ENCODE results near the gene PPP3R1. TPM values are rescaled to one million over a fixed set of nuclear protein-coding genes. Genes with fewer than 3 reads are reported as not detected.

The PPP3R1 gene
- total RNA-seq, 3 donors from 2014 or later (not counting 1 experiment from before 2014, with no cell fraction given): 77.8 to 86.2 (median 79.9) TPM

DNA sequence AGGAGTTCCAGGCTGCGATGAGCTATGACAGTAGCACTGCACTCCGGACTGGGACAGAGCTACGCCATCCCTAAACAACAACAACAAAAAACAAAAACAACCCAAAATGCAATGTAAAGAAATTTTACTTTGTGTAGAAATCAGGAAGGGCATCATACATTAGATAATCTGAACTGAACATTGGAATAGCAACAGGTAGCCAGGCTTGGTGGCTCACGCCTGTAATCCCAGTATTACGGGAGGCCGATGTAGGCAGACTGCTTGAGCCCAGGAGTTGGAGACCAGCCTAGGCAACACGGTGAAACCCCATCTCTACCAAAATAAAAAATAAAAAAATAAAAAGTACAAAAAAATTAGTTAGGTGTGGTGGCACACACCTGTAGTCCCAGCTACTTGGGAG is 96.7 kb downstream of the PPP3R1 start:
- H3K4me1 Mint-ChIP-seq: peaks cover 34 to 37% of the 10 kb centered on the region in 2 donors
- no peak overlapping the region for H3K27ac ChIP-seq (ENCODE audit: low read length)
- H3K36me3 ChIP-seq (ENCODE audit: control insufficient read depth, insufficient read depth, low read length): peaks cover 5% of the 10 kb centered on the region
- intact Hi-C loops (cut with micrococcal nuclease): no loop called here
- no peak overlapping the region for H3K4me3 ChIP-seq (ENCODE audit: low read length)
- no peaks in the 10 kb centered on the region for H3K9me3 ChIP-seq (ENCODE audit: control insufficient read depth, insufficient read depth, low read length)
- ATAC-seq (no peak), DNase-seq (no peak)
- H3K36me3 Mint-ChIP-seq: no peaks in the 10 kb centered on the region
- no peaks in the 10 kb centered on the region for H3K27me3 ChIP-seq (ENCODE audit: control insufficient read depth, insufficient read depth, low read length)
- no peaks in the 10 kb centered on the region for H3K27me3 Mint-ChIP-seq (ENCODE audit: low read depth in 2 of 2)
- peak overlapping the region; percentile 55 for H3K4me3 Mint-ChIP-seq
- H3K4me1 ChIP-seq (ENCODE audit: control insufficient read depth, insufficient read depth, low read length): peaks cover 8% of the 10 kb centered on the region
- WGBS (ENCODE audit: insufficient coverage): 96% methylated on average over 3 of the region's 7 CpGs
- no peak overlapping the region for H3K27ac Mint-ChIP-seq
- TF ChIP-seq, protein P1, sequence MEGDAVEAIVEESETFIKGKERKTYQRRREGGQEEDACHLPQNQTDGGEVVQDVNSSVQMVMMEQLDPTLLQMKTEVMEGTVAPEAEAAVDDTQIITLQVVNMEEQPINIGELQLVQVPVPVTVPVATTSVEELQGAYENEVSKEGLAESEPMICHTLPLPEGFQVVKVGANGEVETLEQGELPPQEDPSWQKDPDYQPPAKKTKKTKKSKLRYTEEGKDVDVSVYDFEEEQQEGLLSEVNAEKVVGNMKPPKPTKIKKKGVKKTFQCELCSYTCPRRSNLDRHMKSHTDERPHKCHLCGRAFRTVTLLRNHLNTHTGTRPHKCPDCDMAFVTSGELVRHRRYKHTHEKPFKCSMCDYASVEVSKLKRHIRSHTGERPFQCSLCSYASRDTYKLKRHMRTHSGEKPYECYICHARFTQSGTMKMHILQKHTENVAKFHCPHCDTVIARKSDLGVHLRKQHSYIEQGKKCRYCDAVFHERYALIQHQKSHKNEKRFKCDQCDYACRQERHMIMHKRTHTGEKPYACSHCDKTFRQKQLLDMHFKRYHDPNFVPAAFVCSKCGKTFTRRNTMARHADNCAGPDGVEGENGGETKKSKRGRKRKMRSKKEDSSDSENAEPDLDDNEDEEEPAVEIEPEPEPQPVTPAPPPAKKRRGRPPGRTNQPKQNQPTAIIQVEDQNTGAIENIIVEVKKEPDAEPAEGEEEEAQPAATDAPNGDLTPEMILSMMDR (IDR thresholded peaks at IDR 0.05): no peak
- no peaks in the 10 kb centered on the region for H3K9me3 Mint-ChIP-seq

DNA sequence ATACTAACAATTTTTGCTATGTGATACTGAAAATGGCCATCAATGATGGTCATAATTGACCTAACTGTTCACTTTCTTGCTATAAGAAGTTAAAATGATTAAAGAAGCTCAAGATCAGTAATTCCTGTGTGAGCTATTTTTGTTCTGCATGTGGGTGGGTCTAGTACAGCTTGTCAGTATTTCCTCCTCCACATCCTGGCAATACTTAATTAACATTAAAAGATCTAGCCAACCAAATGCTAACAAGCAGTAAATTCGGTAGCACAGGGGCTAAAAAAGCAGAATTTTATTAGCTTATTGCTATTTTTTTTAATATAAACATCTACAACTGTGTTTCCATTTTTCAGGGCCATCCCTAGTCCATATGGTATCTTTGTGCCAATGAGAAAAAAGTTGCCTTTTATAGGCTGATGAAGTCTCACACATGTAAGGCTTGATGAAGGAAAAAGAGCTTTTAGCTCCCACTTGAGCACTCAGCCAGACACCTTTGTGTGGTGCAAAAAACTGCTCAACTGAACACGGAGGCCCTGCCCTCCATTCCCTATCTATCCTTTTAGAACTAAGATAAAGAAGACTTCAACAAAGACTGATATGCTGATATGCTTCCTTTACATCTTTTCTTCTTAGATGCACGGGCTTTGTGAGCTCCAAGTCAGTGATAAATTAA is 99.5 kb downstream of the PPP3R1 start:
- Mint-ChIP-seq H3K27ac (no peak overlapping the region), H3K27me3 (ENCODE audit: low read depth in 2 of 2) (no peaks in the 10 kb centered on the region), H3K4me1 (peaks cover 25 to 27% of the 10 kb centered on the region in 2 donors), H3K36me3 (no peaks in the 10 kb centered on the region), H3K4me3 (no peak overlapping the region), H3K9me3 (no peaks in the 10 kb centered on the region)
- ATAC-seq: no peak
- Histone ChIP-seq H3K27ac (ENCODE audit: low read length) (no peak overlapping the region), H3K4me1 (ENCODE audit: control insufficient read depth, insufficient read depth, low read length) (peaks cover 4% of the 10 kb centered on the region), H3K4me3 (ENCODE audit: low read length) (no peak overlapping the region), H3K9me3 (ENCODE audit: control insufficient read depth, insufficient read depth, low read length) (no peaks in the 10 kb centered on the region), H3K27me3 (ENCODE audit: control insufficient read depth, insufficient read depth, low read length) (no peaks in the 10 kb centered on the region), H3K36me3 (ENCODE audit: control insufficient read depth, insufficient read depth, low read length) (no peaks in the 10 kb centered on the region)
- TF ChIP-seq, protein P1 (IDR thresholded peaks at IDR 0.05): no peak
- WGBS (ENCODE audit: insufficient coverage): 23% methylated on average over 2 of the region's 3 CpGs
- intact Hi-C loops (cut with micrococcal nuclease): no loop called here
- DNase-seq: peak in 1 of 2 donors; percentile 18

DNA sequence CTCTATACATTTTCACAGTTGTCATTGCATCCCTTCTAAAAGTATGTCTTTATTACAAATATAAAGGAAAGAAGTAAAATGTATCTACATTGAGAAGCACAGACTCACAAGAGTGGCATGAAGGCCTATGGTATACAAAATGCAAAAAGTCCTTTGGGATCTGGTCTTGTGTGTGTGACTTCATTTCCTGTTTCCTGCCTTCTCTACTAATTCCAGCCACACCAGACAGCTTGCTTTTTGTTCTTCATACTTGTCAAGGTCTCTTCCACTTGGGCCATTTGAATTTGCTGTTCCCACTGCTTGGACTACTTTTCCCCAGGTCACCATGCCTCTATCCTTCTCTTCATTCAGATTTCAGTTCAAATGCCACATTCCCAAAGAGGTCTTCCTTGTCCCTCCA is 101.3 kb downstream of the PPP3R1 start:
- intact Hi-C loops (cut with micrococcal nuclease): no loop called here
- Mint-ChIP-seq H3K4me3 (no peak overlapping the region), H3K27me3 (ENCODE audit: low read depth in 2 of 2) (no peaks in the 10 kb centered on the region), H3K9me3 (no peaks in the 10 kb centered on the region), H3K4me1 (peaks cover 8 to 10% of the 10 kb centered on the region in 2 donors), H3K36me3 (no peaks in the 10 kb centered on the region), H3K27ac (peak overlapping the region in 1 of 2 donors; percentile 13)
- Histone ChIP-seq H3K27ac (ENCODE audit: low read length) (no peak overlapping the region), H3K27me3 (ENCODE audit: control insufficient read depth, insufficient read depth, low read length) (no peaks in the 10 kb centered on the region), H3K9me3 (ENCODE audit: control insufficient read depth, insufficient read depth, low read length) (no peaks in the 10 kb centered on the region), H3K4me1 (ENCODE audit: control insufficient read depth, insufficient read depth, low read length) (no peaks in the 10 kb centered on the region), H3K4me3 (ENCODE audit: low read length) (no peak overlapping the region), H3K36me3 (ENCODE audit: control insufficient read depth, insufficient read depth, low read length) (no peaks in the 10 kb centered on the region)
- DNase-seq (no peak), ATAC-seq (no peak)
- TF ChIP-seq, protein P1 (IDR thresholded peaks at IDR 0.05): no peak

DNA sequence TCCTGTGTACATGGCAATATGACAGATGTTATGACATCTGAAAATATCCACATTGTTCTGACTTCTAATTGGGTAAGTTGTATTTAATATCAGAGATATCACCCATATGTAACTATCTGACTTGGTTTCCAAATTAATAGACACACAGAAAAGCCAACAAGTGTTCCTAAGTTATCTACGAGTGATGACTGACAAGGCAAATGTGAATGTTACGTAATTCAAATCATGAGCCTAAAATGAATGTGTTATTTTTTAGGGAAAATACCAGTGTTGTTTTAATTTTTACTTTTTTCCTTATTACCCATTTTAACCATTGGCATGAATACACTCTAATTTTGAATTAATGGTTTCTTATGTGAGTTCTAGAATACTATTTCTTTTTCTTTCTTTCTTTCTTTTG is 110.5 kb downstream of the PPP3R1 start:
- TF ChIP-seq, protein P1 (IDR thresholded peaks at IDR 0.05): no peak
- no peaks in the 10 kb centered on the region for H3K4me1 ChIP-seq (ENCODE audit: control insufficient read depth, insufficient read depth, low read length)
- no peak for DNase-seq
- no peak overlapping the region for H3K4me3 Mint-ChIP-seq
- WGBS (ENCODE audit: insufficient coverage): no CpG with 5 or more reads among the region's 2 CpGs
- H3K36me3 ChIP-seq (ENCODE audit: control insufficient read depth, insufficient read depth, low read length): peaks cover 10% of the 10 kb centered on the region
- H3K9me3 Mint-ChIP-seq: no peaks in the 10 kb centered on the region
- H3K9me3 ChIP-seq (ENCODE audit: control insufficient read depth, insufficient read depth, low read length): no peaks in the 10 kb centered on the region
- H3K27ac Mint-ChIP-seq: no peak overlapping the region
- intact Hi-C loops (cut with micrococcal nuclease): no loop called here
- H3K27ac ChIP-seq (ENCODE audit: low read length): no peak overlapping the region
- ATAC-seq: no peak
- no peaks in the 10 kb centered on the region for H3K27me3 Mint-ChIP-seq (ENCODE audit: low read depth in 2 of 2)
- H3K27me3 ChIP-seq (ENCODE audit: control insufficient read depth, insufficient read depth, low read length): no peaks in the 10 kb centered on the region
- no peaks in the 10 kb centered on the region for H3K4me1 Mint-ChIP-seq
- no peak overlapping the region for H3K4me3 ChIP-seq (ENCODE audit: low read length)
- no peaks in the 10 kb centered on the region for H3K36me3 Mint-ChIP-seq

Data from natural killer cell (primary cell).